HG02884 (cell line): Measurements from ENCODE around the gene IL3.
A peak's percentile ranks its signal among the peaks of the same experiment; 100 is the strongest.
"Not testable (repeated sequence)": the region's sequence is repeated elsewhere in the genome, so short reads cannot be mapped to it uniquely, and the experiment has no call there.

Source experiments
- ATAC-seq: cut with Tn5 transposase; IDR thresholded peaks from one replicate; pipeline ENCODE4 v1.9.1; 2021; ENCODE audit warnings: mild to moderate bottlenecking, moderate library complexity; ENCODE audit not compliant: unreplicated experiment

IL3 gene

GRCh38 chr5:132093271-132093670 is 32.8 kb downstream of the IL3 start:
- no peak for ATAC-seq

- no peak for ATAC-seq
These were observed 34.1 kb downstream of the IL3 start for GRCh38 chr5:132094393-132095076.

- ATAC-seq, result no peak
These were observed 34.6 kb downstream of the IL3 start for GRCh38 chr5:132095077-132095410.

- ATAC-seq, result no peak
These were observed 35.0 kb downstream of the IL3 start for GRCh38 chr5:132095424-132095972.

GRCh38 chr5:132096904-132097303 is 36.4 kb downstream of the IL3 start:
- no peak for ATAC-seq

GRCh38 chr5:132098151-132098594 is 37.7 kb downstream of the IL3 start:
- ATAC-seq, result no peak

- no peak for ATAC-seq
These were observed 38.2 kb downstream of the IL3 start for GRCh38 chr5:132098621-132099020.

GRCh38 chr5:132099076-132099748 is 38.8 kb downstream of the IL3 start:
- peak; percentile 34 for ATAC-seq

- no peak for ATAC-seq
These were observed 39.5 kb downstream of the IL3 start for GRCh38 chr5:132099905-132100304.

GRCh38 chr5:132100672-132101261 is 40.3 kb downstream of the IL3 start:
- ATAC-seq, result peak; percentile 25

- no peak for ATAC-seq
These were observed 41.0 kb downstream of the IL3 start for GRCh38 chr5:132101385-132101880.

GRCh38 chr5:132102101-132102701 is 41.7 kb downstream of the IL3 start:
- no peak for ATAC-seq

GRCh38 chr5:132102944-132103331 is 42.5 kb downstream of the IL3 start:
- ATAC-seq, result no peak

- ATAC-seq, result peak; percentile 63
These were observed 43.0 kb downstream of the IL3 start for GRCh38 chr5:132103332-132103951.

- peak; percentile 2 for ATAC-seq
These were observed 43.5 kb downstream of the IL3 start for GRCh38 chr5:132103969-132104391.

- ATAC-seq, result no peak
These were observed 44.1 kb downstream of the IL3 start for GRCh38 chr5:132104556-132104955.

GRCh38 chr5:132105688-132106087 is 45.2 kb downstream of the IL3 start:
- no peak for ATAC-seq

GRCh38 chr5:132108495-132108894 is 48.0 kb downstream of the IL3 start:
- not testable (repeated sequence) for ATAC-seq

GRCh38 chr5:132108957-132109356 is 48.5 kb downstream of the IL3 start:
- ATAC-seq, result not testable (repeated sequence)

- no peak for ATAC-seq
These were observed 49.1 kb downstream of the IL3 start for GRCh38 chr5:132109494-132110053.

GRCh38 chr5:132110195-132110594 is 49.7 kb downstream of the IL3 start:
- no peak for ATAC-seq
